Activated naive CD8-positive, alpha-beta T cell treated with anti-CD3 and anti-CD28 coated beads for 36 hours (primary cell): ENCODE data around the gene GJC1. TPM values are rescaled to one million over a fixed set of nuclear protein-coding genes. Genes with fewer than 3 reads are reported as not detected.

Experiments used
- DNase-seq: peaks from one replicate; pipeline ENCODE4 v3.0.0; 2021
- H3K27ac Mint-ChIP-seq: one replicate; pipeline ENCODE4 v1.8.0; 2022; ENCODE audit warnings: mild to moderate bottlenecking, moderate library complexity, mixed read lengths
- H3K27me3 Mint-ChIP-seq: one replicate; pipeline ENCODE4 v1.8.0; 2022; ENCODE audit warnings: mild to moderate bottlenecking, mixed read lengths
- H3K36me3 Mint-ChIP-seq: one replicate; pipeline ENCODE4 v1.8.0; 2021; ENCODE audit warnings: mild to moderate bottlenecking, mixed read lengths
- H3K4me1 Mint-ChIP-seq: one replicate; pipeline ENCODE4 v1.8.0; 2021; ENCODE audit warnings: mixed read lengths
- H3K4me3 Mint-ChIP-seq: one replicate; pipeline ENCODE4 v1.8.0; 2022; ENCODE audit warnings: mild to moderate bottlenecking, moderate library complexity, mixed read lengths
- H3K9me3 Mint-ChIP-seq: one replicate; pipeline ENCODE4 v1.8.0; 2022; ENCODE audit warnings: mixed read lengths
- total RNA-seq, 2 experiments: library from RNA; stranded (reverse); gene quantifications; one replicate each; pipeline ENCODE4 v1.2.3, GENCODE V29; 2021

GJC1 gene
- total RNA-seq, 2 experiments from 2014 or later: 6.9 to 7.8 TPM

DNA sequence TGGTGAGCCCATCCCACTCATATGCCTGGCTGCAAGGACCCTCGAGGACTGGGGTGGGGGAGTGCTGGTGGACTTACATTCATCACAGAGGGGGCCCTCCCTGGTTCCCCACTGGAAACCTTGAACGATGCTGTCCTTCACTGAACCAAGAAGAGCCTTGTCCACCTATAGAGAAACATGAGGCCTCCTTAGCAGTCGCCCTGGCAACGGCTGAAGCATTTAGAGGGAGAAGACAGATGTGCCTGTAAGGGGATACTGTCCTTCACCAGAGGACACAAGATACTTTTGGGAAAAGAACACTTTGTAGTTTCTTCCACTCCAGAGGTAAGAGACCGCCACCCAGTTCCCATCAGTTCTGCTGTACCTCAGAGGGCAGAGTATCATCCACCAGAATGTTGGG is 24.1 kb upstream of the GJC1 start:
- no peak overlapping the region for H3K4me3 Mint-ChIP-seq
- peaks cover 23% of the 10 kb centered on the region for H3K36me3 Mint-ChIP-seq

DNA sequence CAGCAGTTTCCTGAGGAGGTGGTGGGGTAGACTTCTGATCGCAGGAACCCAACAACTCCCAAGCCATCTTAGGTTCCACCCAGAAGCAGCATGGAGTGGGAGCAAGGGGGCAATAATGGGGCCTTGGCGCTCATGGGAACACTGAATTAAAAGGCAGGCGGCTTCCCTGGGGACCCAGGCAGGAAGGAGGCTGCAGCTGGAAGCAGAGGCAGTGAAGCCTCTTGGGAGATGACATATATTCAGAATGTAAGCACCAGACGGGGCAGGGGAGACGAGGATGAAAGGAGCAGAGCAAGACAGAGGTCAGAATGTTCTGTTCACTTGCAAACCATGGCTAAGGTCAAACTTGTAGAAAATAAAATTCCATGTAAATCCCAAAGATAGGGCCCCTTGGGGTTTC is 20.5 kb upstream of the GJC1 start:
- Mint-ChIP-seq H3K4me3 (no peak overlapping the region), H3K27ac (no peak overlapping the region), H3K36me3 (peaks cover 15% of the 10 kb centered on the region), H3K9me3 (no peaks in the 10 kb centered on the region), H3K4me1 (no peaks in the 10 kb centered on the region), H3K27me3 (no peaks in the 10 kb centered on the region)
- no peak for DNase-seq

More for the DNA sequence above, 24.1 kb upstream of the GJC1 start:
- Mint-ChIP-seq H3K27ac (no peak overlapping the region), H3K27me3 (no peaks in the 10 kb centered on the region), H3K9me3 (no peaks in the 10 kb centered on the region), H3K4me1 (no peaks in the 10 kb centered on the region)
- no peak for DNase-seq

DNA sequence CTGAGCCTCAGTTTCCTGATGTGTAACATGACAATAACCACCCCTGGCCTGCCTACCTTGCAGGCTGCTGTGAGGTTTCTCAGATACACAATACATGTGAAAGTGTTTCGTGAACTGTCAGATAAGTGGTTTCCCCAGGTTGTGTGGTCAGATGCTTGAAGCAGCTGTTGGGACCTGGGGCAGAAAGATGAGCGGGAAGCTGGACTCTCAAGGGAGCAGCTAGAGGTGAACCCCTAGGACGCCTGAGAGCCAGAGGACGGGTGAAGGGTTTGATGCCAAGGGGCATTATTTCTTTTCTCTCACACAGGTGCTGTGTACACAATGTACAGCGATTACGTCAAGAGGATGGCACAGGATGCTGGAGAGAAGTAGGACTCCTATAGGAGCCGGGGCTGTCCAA is 19.9 kb upstream of the GJC1 start:
- H3K4me1 Mint-ChIP-seq: no peaks in the 10 kb centered on the region
- peaks cover 15% of the 10 kb centered on the region for H3K36me3 Mint-ChIP-seq
- H3K9me3 Mint-ChIP-seq: no peaks in the 10 kb centered on the region
- no peaks in the 10 kb centered on the region for H3K27me3 Mint-ChIP-seq
- H3K4me3 Mint-ChIP-seq: no peak overlapping the region
- no peak for DNase-seq
- no peak overlapping the region for H3K27ac Mint-ChIP-seq

DNA sequence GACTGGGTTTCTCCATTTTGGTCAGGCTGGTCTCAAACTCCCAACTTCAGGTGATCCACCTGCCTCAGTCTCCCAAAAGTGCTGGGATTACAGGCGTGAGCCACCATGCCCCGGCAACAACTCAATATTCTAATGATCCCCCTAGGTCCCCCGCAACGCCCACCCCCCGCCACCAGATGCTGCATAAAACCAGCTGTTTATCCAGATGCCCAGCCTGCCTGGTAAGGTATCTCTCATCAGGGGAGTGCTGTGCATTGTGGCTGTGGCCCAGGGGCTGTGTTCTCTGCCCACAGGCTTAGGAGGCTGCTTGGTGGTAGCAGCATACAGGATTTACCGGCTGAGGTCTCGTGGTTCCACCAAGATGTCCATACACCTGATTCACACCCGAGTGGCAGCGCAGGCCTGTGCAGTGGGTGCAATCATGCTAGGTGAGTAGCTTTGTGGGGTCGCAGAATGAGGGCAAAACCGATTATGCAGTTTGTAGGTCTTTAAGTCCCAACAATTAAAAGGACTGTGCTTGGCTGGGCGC is 18.9 kb upstream of the GJC1 start:
- no peak for DNase-seq
- no peaks in the 10 kb centered on the region for H3K27me3 Mint-ChIP-seq
- peaks cover 8% of the 10 kb centered on the region for H3K36me3 Mint-ChIP-seq
- no peak overlapping the region for H3K4me3 Mint-ChIP-seq
- no peak overlapping the region for H3K27ac Mint-ChIP-seq
- H3K4me1 Mint-ChIP-seq: no peaks in the 10 kb centered on the region
- no peaks in the 10 kb centered on the region for H3K9me3 Mint-ChIP-seq

DNA sequence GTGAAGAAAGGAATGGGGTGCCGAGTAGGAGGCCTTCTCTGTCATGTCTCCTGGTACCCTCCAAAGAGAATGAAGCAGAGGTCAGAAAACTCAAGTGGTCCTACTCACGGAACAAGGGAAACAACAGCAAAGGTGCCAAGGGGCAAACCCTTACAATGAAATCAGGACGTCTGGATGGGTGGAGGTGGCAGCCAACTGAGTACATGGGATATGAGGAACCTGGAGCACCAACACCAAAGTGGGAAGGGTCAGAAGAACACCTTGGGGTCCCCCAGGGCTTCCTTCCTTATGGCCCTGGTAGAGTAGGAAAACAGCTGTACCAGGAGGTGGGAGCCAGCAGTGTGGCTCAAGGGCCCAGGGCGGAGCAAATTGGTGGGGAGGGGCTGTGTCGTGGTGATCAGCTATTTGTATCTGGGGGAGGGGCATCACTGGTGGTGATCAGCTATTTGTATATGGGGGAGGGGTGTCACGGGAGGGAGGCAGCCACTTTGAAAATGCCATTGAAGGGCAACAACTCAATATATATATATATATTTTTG is 18.2 kb upstream of the GJC1 start:
- H3K27ac Mint-ChIP-seq: no peak overlapping the region
- H3K4me3 Mint-ChIP-seq: no peak overlapping the region
- no peaks in the 10 kb centered on the region for H3K9me3 Mint-ChIP-seq

DNA sequence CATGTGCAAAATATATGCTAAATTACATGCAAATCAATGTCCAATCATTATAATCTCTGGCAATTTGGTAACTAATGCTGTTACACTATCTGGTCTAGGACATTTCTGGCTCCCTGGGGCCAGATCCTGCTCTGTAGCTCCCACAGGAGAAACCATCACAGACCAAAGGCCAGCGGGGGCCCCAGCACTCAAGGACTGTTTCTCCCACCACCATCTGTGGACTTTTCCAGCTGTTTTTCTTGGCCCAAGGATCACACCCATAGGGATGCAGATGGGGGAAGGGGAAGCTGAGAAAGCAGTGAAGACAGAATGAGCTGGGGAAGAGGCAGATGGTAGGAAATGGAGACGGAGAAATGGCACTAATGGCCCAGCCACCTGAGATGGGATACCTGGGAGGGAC is 17.5 kb upstream of the GJC1 start, which contains the start of gene HIGD1B:
Gene HIGD1B (plus strand): TSS at position 298 of the 400 bp plus-strand sequence. CDS start 270 bp downstream, outside the sequence.
- no peaks in the 10 kb centered on the region for H3K4me1 Mint-ChIP-seq
- H3K4me3 Mint-ChIP-seq: no peak within 1 kb of the TSS
- no peaks in the 10 kb centered on the region for H3K27me3 Mint-ChIP-seq
- no peak for DNase-seq
- H3K27ac Mint-ChIP-seq: no peak within 1 kb of the TSS
- H3K36me3 Mint-ChIP-seq: peaks cover 4% of the 10 kb centered on the region
- H3K9me3 Mint-ChIP-seq: no peaks in the 10 kb centered on the region

More for the DNA sequence above, 18.2 kb upstream of the GJC1 start:
- H3K27me3 Mint-ChIP-seq: no peaks in the 10 kb centered on the region
- no peaks in the 10 kb centered on the region for H3K4me1 Mint-ChIP-seq
- DNase-seq: no peak
- H3K36me3 Mint-ChIP-seq: peaks cover 5% of the 10 kb centered on the region

DNA sequence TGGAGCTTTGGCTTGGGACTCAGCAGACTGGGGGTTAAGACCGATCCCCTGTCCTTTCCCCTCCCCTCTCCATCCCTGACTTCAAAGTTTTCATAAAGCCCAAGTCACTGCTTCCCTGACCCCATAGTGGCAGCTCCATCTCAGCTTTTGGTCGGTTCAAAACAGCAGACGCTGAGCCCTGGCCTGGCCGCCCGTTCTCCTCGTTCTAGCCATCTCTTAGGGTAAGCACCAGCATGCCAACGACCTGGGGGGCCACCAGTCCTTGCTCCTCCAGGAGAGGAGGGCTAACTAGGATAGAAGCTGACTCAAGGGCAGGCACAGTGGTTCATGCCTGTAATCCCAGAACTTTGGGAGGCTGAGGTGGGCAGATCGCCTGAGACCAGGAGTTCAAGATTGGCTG is 16.1 kb upstream of the GJC1 start:
- no peaks in the 10 kb centered on the region for H3K27me3 Mint-ChIP-seq
- H3K4me3 Mint-ChIP-seq: no peak overlapping the region
- peaks cover 3% of the 10 kb centered on the region for H3K4me1 Mint-ChIP-seq
- H3K9me3 Mint-ChIP-seq: no peaks in the 10 kb centered on the region
- no peak overlapping the region for H3K27ac Mint-ChIP-seq
- H3K36me3 Mint-ChIP-seq: peaks cover 2% of the 10 kb centered on the region
- no peak for DNase-seq

DNA sequence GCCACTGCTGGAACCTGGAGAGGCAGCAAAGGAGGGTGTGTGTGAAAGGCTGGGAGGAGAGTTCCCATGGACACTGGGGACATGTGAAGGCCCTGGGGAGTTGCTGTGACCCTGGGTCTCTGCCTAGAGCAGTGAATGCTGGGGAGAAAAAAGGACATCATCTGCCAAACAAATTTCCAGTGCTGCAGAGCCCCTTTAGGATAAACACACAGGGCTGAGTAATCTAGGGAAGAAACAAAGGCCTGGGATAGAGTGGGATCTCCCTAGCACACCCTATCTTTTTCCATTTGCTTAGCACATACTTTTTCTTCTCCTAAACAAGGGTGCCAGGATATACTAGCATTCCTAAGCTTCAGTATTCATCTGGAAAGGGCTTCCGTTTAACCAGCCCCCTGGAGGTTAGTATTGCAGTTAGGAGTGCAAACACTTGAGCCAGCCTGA is 14.3 kb upstream of the GJC1 start:
- Mint-ChIP-seq H3K27me3 (no peaks in the 10 kb centered on the region), H3K36me3 (no peaks in the 10 kb centered on the region), H3K4me1 (peaks cover 11% of the 10 kb centered on the region), H3K4me3 (no peak overlapping the region), H3K27ac (no peak overlapping the region), H3K9me3 (no peaks in the 10 kb centered on the region)
- DNase-seq: no peak

DNA sequence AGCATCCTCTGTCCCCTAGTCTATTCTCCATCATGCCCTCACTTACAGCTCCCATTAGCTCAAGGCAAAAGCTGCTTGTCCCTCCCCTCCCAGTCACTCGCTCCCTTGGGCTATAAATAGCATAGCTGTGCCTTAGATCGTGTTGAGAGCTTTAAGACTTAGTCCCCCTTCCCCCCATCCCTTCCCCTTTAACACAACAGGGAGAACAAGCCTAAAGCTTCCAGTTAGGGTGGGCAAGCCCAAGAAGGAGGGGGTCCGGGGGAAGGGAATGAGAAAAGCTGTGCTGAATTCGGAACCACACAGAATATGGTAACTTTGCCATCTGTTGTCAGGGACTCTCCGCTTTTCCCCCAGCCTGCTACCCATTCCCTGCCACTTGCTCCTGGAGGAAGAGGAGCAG is 12.7 kb upstream of the GJC1 start:
- Mint-ChIP-seq H3K4me3 (no peak overlapping the region), H3K27ac (no peak overlapping the region), H3K9me3 (no peaks in the 10 kb centered on the region), H3K36me3 (no peaks in the 10 kb centered on the region), H3K27me3 (no peaks in the 10 kb centered on the region), H3K4me1 (peaks cover 11% of the 10 kb centered on the region)
- no peak for DNase-seq

DNA sequence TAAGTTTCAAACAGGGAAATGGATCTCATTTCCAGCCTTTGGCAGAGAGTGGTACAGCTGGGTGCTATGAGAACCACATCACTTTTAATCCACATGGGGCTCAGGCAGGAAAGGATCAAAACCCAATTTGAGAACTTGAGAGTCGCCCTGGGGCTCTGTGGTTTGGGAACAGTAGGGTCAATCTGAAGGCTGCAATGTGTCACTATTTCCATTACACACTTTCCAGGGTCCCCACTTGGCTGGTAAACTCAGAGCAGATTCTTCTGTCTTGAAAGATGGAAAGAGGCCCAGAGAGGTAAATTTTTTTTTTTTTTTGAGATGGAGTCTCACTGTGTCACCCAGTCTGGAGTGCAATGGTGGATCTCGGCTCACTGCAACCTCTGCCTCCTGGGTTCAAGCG is 10.8 kb upstream of the GJC1 start:
- peak; percentile 31 for DNase-seq
- H3K27ac Mint-ChIP-seq: peak overlapping the region; percentile 48
- H3K4me1 Mint-ChIP-seq: peaks cover 11% of the 10 kb centered on the region
- no peaks in the 10 kb centered on the region for H3K9me3 Mint-ChIP-seq
- no peaks in the 10 kb centered on the region for H3K36me3 Mint-ChIP-seq
- no peak overlapping the region for H3K4me3 Mint-ChIP-seq
- no peaks in the 10 kb centered on the region for H3K27me3 Mint-ChIP-seq

DNA sequence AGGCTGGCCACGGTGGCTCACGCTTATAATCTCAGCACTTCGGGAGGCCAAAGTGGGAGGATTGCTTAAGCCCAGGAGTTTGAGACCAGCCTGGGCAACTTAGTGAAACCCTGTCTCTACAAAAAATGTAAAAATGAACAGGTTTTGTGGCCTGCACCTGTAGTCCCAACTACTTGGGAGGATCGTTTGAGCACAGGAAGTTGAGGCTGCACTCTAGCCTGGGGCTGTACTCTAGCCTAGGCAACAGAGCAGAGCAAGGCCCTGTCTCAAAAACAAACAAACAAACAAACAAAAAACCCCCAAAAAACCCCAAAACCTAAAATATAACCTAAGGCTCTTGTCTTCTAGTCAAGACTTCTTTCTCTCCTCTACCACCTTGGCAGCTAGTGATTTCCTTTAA is 10.2 kb upstream of the GJC1 start:
- Mint-ChIP-seq H3K4me3 (no peak overlapping the region), H3K27ac (no peak overlapping the region), H3K9me3 (no peaks in the 10 kb centered on the region), H3K4me1 (peaks cover 11% of the 10 kb centered on the region), H3K36me3 (no peaks in the 10 kb centered on the region), H3K27me3 (peaks cover 3% of the 10 kb centered on the region)
- no peak for DNase-seq

DNA sequence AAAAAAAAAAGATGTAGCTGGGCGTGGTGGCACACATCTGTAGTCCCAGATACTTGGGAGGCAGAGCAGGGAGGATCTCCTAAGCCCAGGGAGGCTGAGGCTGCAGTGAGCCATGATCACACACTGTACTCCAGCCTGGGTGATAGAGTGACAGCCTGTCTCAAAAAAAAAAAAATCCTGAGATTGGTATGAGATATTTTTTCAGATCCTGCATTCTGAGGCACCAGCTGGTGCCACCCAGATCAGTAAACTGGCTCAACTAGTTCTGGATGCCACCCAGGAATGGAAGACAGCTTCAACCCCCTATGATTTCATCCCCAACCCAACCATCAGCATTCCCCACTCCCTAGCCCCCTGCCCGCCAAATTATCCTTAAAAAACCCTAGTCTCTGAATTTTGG is 7.1 kb upstream of the GJC1 start:
- Mint-ChIP-seq H3K4me1 (peaks cover 11% of the 10 kb centered on the region), H3K27ac (no peak overlapping the region), H3K27me3 (peaks cover 17% of the 10 kb centered on the region), H3K36me3 (no peaks in the 10 kb centered on the region), H3K9me3 (no peaks in the 10 kb centered on the region), H3K4me3 (no peak overlapping the region)
- DNase-seq: no peak

DNA sequence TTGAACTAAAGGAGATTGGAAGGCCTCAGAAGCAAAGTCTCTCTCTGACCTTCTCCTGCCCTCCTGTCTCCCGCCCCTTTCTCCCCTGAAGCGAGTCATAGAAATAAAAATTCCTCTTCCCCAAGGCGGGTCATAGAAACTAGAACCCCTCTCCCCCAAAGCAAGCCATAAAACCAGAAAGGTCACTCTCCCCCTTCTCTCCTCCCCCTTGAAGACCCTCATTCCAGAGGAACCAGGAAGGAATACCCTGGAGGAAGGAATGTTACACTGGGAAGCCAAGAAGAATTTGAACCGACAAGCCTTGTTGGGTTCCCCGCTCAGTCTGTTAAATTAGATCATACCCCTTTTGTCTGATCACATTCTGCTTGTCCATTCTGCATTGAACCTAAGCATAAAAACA is 2.7 kb upstream of the GJC1 start:
- Mint-ChIP-seq H3K36me3 (no peaks in the 10 kb centered on the region), H3K9me3 (no peaks in the 10 kb centered on the region), H3K27ac (no peak overlapping the region), H3K4me1 (peaks cover 9% of the 10 kb centered on the region), H3K4me3 (no peak overlapping the region), H3K27me3 (peaks cover 52% of the 10 kb centered on the region)
- no peak for DNase-seq

DNA sequence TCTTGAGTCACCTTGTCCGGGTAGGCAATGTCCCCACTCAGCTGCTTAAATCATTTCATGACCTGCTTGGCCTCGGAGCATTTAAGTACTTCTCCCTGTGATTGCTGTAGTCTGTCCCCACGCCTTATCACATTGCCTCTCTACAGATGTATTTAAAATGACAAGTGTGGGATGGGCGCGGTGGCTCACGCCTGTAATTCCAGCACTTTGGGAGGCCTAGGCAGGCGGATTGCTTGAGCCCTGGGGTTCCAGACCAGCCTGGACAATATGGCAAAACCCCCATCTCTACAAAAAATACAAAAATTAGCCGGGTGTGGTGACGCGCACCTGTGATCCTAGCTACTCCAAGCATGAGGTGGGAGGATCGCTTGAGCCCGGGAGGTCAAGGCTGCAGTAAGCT is 1.3 kb upstream of the GJC1 start:
- DNase-seq: no peak
- no peaks in the 10 kb centered on the region for H3K36me3 Mint-ChIP-seq
- H3K9me3 Mint-ChIP-seq: no peaks in the 10 kb centered on the region
- no peak overlapping the region for H3K27ac Mint-ChIP-seq
- H3K4me1 Mint-ChIP-seq: peaks cover 11% of the 10 kb centered on the region
- peaks cover 65% of the 10 kb centered on the region for H3K27me3 Mint-ChIP-seq
- H3K4me3 Mint-ChIP-seq: no peak overlapping the region

DNA sequence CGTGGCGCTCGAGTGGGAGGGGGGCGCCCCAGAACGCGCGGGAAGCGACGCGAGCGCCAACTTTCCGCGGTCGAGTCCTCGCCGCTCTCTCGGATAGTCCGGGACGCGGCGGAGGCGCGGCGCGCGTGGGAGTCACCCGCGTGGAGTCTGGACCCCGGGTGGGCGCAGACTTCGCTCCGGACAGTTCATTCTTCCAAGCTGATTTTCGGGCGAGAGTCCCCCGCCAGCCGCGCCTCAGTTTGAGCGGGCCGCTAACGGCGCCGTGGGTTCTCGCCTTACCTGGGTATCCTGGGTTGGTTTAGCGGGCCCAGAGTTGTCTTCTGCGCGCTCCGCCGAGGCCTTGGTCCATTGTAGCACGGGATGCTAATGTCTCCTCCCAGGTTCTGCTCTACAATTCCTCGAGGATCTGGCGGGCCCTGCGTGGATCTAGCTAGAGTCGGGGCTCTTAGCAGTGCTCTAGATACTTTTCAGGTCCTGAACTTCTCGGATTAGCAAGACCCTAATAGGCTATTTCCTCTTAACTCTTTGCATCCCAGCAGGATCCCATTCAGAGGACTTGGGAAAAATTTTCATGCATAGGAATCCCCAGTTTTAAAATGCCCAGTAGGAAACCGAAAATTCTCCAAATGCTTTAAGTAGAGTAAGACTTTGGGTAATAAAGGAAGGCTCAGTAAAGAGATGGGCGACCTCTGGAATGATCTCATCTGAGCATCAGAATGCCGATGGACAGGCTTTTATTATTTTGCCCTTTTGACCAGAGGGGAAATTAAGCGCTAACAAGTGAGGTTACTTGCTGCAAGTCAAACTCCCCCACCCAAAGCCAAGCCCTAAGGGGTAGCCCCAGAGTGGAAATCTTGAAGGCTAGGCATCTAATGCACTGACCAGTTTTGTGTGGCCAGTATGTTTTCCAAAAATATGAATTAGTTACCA is 537 bp upstream of the GJC1 start:
- H3K27me3 Mint-ChIP-seq: peaks cover 72% of the 10 kb centered on the region
- H3K27ac Mint-ChIP-seq: peak overlapping the region; percentile 48
- H3K4me3 Mint-ChIP-seq: peak overlapping the region; percentile 65
- no peak for DNase-seq
- peaks cover 11% of the 10 kb centered on the region for H3K4me1 Mint-ChIP-seq
- H3K9me3 Mint-ChIP-seq: no peaks in the 10 kb centered on the region
- H3K36me3 Mint-ChIP-seq: no peaks in the 10 kb centered on the region
